Mesodermal cell (in vitro differentiated cells): ENCODE measurements around the gene CCDC74B.
"Not testable (repeated sequence)": the region's sequence is repeated elsewhere in the genome, so short reads cannot be mapped to it uniquely, and the experiment has no call there.

Experiments used
- H3K27ac ChIP-seq: 2 replicates; pipeline ENCODE4 v1.7.0; 2013; ENCODE audit warnings: mild to moderate bottlenecking, low read depth, low read length, moderate library complexity; ENCODE audit not compliant: severe bottlenecking
- H3K36me3 ChIP-seq: 2 replicates; pipeline ENCODE4 v1.7.1; 2013; ENCODE audit warnings: mild to moderate bottlenecking, low read length, moderate library complexity; ENCODE audit not compliant: control insufficient read depth, insufficient read depth
- H3K4me1 ChIP-seq: one replicate; pipeline ENCODE4 v1.7.1; 2013; ENCODE audit warnings: mild to moderate bottlenecking, low read length; ENCODE audit not compliant: insufficient read depth, control insufficient read depth, poor library complexity, severe bottlenecking
- H3K4me3 ChIP-seq: 2 replicates; pipeline ENCODE4 v1.7.0; 2013; ENCODE audit warnings: low read length, control low read depth, mild to moderate bottlenecking; ENCODE audit not compliant: insufficient read depth, poor library complexity, severe bottlenecking; ENCODE audit errors: extremely low read depth
- H3K9me3 ChIP-seq: 2 replicates; pipeline ENCODE4 v1.7.1; 2013; ENCODE audit warnings: mild to moderate bottlenecking, low read length, moderate library complexity; ENCODE audit not compliant: control insufficient read depth
- WGBS, 2 experiments: methylation state at CpG; one replicate each; pipeline ENCODE4 v1.1.5; 2013; ENCODE audit warnings: missing lambda C conversion rate in 2 of 2; ENCODE audit not compliant: insufficient coverage in 2 of 2; 5-methylcytosine and 5-hydroxymethylcytosine counted together

The CCDC74B gene

GRCh38 chr2:130155956-130156623 lies 11.2 kb upstream of the CCDC74B start:
- not testable (repeated sequence) for H3K4me3 ChIP-seq, H3K27ac ChIP-seq, H3K4me1 ChIP-seq, H3K9me3 ChIP-seq
- 54 to 100% methylated on average over 3 of the region's 16 CpGs for WGBS, 2 experiments
- H3K36me3 ChIP-seq: peaks cover 44% of the 10 kb centered on the region

- Histone ChIP-seq H3K9me3 (no peaks in the 10 kb centered on the region), H3K4me3 (no peak overlapping the region), H3K36me3 (peaks cover 42% of the 10 kb centered on the region), H3K4me1 (no peaks in the 10 kb centered on the region), H3K27ac (no peak overlapping the region)
- WGBS, 2 experiments: 95 to 98% methylated on average over 28 of the region's 29 CpGs
Measured at GRCh38 chr2:130154773-130155765, 10.2 kb upstream of the CCDC74B start.

- not testable (repeated sequence) for H3K27ac ChIP-seq, H3K9me3 ChIP-seq, H3K4me3 ChIP-seq, H3K4me1 ChIP-seq
- peaks cover 36% of the 10 kb centered on the region for H3K36me3 ChIP-seq
- 100% methylated on average over 2 to 4 of the region's 8 CpGs for WGBS, 2 experiments
Measured at GRCh38 chr2:130154423-130154770, 9.5 kb upstream of the CCDC74B start.

- not testable (repeated sequence) for H3K27ac ChIP-seq, H3K9me3 ChIP-seq, H3K4me3 ChIP-seq, H3K4me1 ChIP-seq
- H3K36me3 ChIP-seq: peaks cover 33% of the 10 kb centered on the region
- 95 to 100% methylated on average over 4 to 8 of the region's 23 CpGs for WGBS, 2 experiments
Measured at GRCh38 chr2:130153721-130154422, 9.0 kb upstream of the CCDC74B start.

- Histone ChIP-seq H3K4me3 (no peak overlapping the region), H3K4me1 (no peaks in the 10 kb centered on the region), H3K36me3 (peaks cover 26% of the 10 kb centered on the region), H3K9me3 (no peaks in the 10 kb centered on the region), H3K27ac (no peak overlapping the region)
- whole genome bisulfite sequencing, 2 experiments: 89 to 96% methylated on average over 16 to 19 of the region's 25 CpGs
Measured at GRCh38 chr2:130152816-130153595, 8.1 kb upstream of the CCDC74B start.

- H3K4me3 ChIP-seq, H3K27ac ChIP-seq, H3K9me3 ChIP-seq, H3K4me1 ChIP-seq: not testable (repeated sequence)
- H3K36me3 ChIP-seq: peaks cover 26% of the 10 kb centered on the region
- 94 to 97% methylated on average over 8 to 23 of the region's 27 CpGs for WGBS, 2 experiments
Measured at GRCh38 chr2:130152136-130152815, 7.4 kb upstream of the CCDC74B start.

GRCh38 chr2:130151145-130151512 lies 6.2 kb upstream of the CCDC74B start:
- not testable (repeated sequence) for H3K4me3 ChIP-seq, H3K27ac ChIP-seq, H3K4me1 ChIP-seq, H3K9me3 ChIP-seq
- WGBS, 2 experiments: 75 to 92% methylated on average over 2 to 4 of the region's 5 CpGs
- H3K36me3 ChIP-seq: peaks cover 26% of the 10 kb centered on the region

- H3K9me3 ChIP-seq: no peaks in the 10 kb centered on the region
- H3K4me3 ChIP-seq: no peak overlapping the region
- no peak overlapping the region for H3K27ac ChIP-seq
- WGBS, 2 experiments: 90 to 92% methylated on average over 17 to 22 of the region's 23 CpGs
- peaks cover 22% of the 10 kb centered on the region for H3K36me3 ChIP-seq
- no peaks in the 10 kb centered on the region for H3K4me1 ChIP-seq
Measured at GRCh38 chr2:130150181-130151144, 5.6 kb upstream of the CCDC74B start.

- not testable (repeated sequence) for H3K27ac ChIP-seq, H3K9me3 ChIP-seq, H3K4me1 ChIP-seq, H3K36me3 ChIP-seq, H3K4me3 ChIP-seq
- WGBS, 2 experiments: 88 to 93% methylated on average over 2 to 3 of the region's 6 CpGs
Measured at GRCh38 chr2:130148515-130148914, 3.6 kb upstream of the CCDC74B start.
